Activated naive CD8-positive, alpha-beta T cell (primary cell): ENCODE data around the gene FKBP15.
"Not testable (repeated sequence)": the region's sequence is repeated elsewhere in the genome, so short reads cannot be mapped to it uniquely, and the experiment has no call there.

ENCODE experiments used
- H3K27ac Mint-ChIP-seq: one replicate; pipeline ENCODE4 v1.8.0; 2021; ENCODE audit warnings: mixed read lengths
- H3K27me3 Mint-ChIP-seq: one replicate; pipeline ENCODE4 v1.8.0; 2021; ENCODE audit warnings: mixed read lengths
- H3K36me3 Mint-ChIP-seq: one replicate; pipeline ENCODE4 v1.8.0; 2021; ENCODE audit warnings: mixed read lengths
- H3K4me1 Mint-ChIP-seq: one replicate; pipeline ENCODE4 v1.8.0; 2021; ENCODE audit warnings: low read depth, mixed read lengths
- H3K4me3 Mint-ChIP-seq: one replicate; pipeline ENCODE4 v1.8.0; 2021; ENCODE audit warnings: mild to moderate bottlenecking, mixed read lengths
- H3K9me3 Mint-ChIP-seq: one replicate; pipeline ENCODE4 v1.8.0; 2021; ENCODE audit warnings: low read depth, mixed read lengths

Gene FKBP15

GRCh38 chr9:113246928-113247327 lies 25.9 kb upstream of the FKBP15 start:
- no peak overlapping the region for H3K27ac Mint-ChIP-seq
- no peaks in the 10 kb centered on the region for H3K4me1 Mint-ChIP-seq
- no peaks in the 10 kb centered on the region for H3K9me3 Mint-ChIP-seq
- no peaks in the 10 kb centered on the region for H3K27me3 Mint-ChIP-seq
- H3K36me3 Mint-ChIP-seq = peaks cover 9% of the 10 kb centered on the region
- no peak overlapping the region for H3K4me3 Mint-ChIP-seq

DNA sequence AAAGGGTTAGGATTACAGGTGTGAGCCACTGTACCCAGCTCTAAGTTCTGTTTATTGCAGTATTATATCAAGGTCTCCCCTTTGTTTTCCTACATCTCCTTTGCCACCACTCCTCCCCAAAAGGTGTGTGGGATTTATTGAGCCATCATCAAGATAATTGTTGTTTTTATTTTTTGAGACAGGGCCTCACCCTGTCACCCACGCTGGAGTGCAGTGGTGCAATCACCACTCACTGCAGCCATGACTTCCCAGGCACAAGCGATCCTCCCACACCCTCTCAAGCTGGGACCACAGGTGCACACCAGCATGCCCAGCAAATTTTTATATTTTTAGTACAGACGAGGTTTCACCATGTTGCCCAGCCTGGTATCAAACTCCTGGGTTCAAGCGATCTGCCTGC lies 24.8 kb upstream of the FKBP15 start:
- Mint-ChIP-seq H3K9me3 (no peaks in the 10 kb centered on the region), H3K27ac (no peak overlapping the region), H3K27me3 (no peaks in the 10 kb centered on the region), H3K36me3 (peaks cover 9% of the 10 kb centered on the region), H3K4me1 (no peaks in the 10 kb centered on the region), H3K4me3 (no peak overlapping the region)

- Mint-ChIP-seq H3K36me3 (peaks cover 6% of the 10 kb centered on the region), H3K4me1 (no peaks in the 10 kb centered on the region), H3K27ac (no peak overlapping the region), H3K4me3 (no peak overlapping the region), H3K9me3 (no peaks in the 10 kb centered on the region), H3K27me3 (no peaks in the 10 kb centered on the region)
Observed at GRCh38 chr9:113244556-113244955, 23.5 kb upstream of the FKBP15 start.

DNA sequence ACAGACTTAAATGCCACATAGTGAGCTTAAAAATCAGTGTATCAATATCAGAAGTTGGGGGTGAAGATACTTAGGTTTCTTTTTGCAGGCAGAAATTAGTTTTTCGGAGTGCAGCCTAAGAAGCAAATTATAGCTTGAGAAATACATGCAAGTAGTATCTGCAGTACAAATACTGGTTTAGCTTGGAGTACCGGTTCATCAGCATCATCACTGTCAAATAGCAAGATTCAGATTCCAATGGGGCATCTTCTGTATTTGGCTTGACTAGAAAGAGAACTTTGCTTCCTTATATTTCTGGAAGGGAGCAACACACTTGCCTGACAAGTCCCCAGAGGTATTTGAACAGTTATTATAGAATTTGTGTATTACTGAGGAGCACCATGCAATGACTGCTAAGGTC lies 20.1 kb upstream of the FKBP15 start:
- Mint-ChIP-seq H3K36me3 (peaks cover 2% of the 10 kb centered on the region), H3K9me3 (no peaks in the 10 kb centered on the region), H3K4me1 (no peaks in the 10 kb centered on the region), H3K27me3 (no peaks in the 10 kb centered on the region), H3K4me3 (no peak overlapping the region), H3K27ac (no peak overlapping the region)

DNA sequence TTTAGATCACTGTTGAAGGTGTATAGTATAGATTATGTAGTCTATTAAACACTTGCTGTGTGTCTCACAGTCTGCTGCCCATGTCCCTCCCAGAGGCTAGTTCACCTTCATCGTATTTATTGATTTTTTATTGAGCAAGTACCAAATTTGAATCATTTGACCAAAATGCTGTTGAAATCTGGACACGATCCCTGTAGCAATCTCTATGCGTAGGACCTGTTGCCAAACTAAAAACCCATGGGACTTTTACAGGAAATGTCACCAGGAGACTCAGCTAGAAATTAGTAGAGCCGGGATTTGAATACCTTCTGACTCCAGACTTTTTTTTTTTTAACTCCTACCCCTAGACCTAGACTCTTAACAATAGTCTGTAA lies 17.8 kb upstream of the FKBP15 start:
- Mint-ChIP-seq H3K36me3 (peaks cover 2% of the 10 kb centered on the region), H3K4me3 (no peak overlapping the region), H3K27ac (no peak overlapping the region), H3K27me3 (no peaks in the 10 kb centered on the region), H3K9me3 (no peaks in the 10 kb centered on the region), H3K4me1 (peaks cover under 1% of the 10 kb centered on the region)

GRCh38 chr9:113238202-113238858 lies 17.3 kb upstream of the FKBP15 start:
- H3K27ac Mint-ChIP-seq = no peak overlapping the region
- peaks cover 6% of the 10 kb centered on the region for H3K4me1 Mint-ChIP-seq
- H3K4me3 Mint-ChIP-seq = no peak overlapping the region
- no peaks in the 10 kb centered on the region for H3K9me3 Mint-ChIP-seq
- peaks cover 2% of the 10 kb centered on the region for H3K36me3 Mint-ChIP-seq
- no peaks in the 10 kb centered on the region for H3K27me3 Mint-ChIP-seq

DNA sequence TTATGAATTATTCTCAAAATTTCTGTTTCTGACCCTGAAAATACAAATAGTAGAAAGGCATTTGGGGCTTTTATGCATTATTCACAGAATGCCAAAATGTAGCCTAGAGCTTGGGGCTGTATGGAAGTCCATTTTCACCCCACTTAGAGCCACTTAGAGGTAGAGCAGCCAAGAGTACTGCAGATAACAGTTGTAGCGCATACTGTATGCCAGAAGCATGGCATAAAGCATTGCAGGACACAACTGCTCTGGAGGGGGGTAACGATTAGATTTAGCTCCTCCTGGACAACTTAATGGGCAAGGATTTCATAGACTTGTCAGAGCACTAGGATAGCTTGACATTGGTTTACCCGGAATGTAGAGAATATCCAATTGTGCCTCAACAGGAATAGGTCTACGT lies 15.9 kb upstream of the FKBP15 start:
- H3K4me3 Mint-ChIP-seq = no peak overlapping the region
- no peaks in the 10 kb centered on the region for H3K27me3 Mint-ChIP-seq
- H3K27ac Mint-ChIP-seq = no peak overlapping the region
- peaks cover 16% of the 10 kb centered on the region for H3K4me1 Mint-ChIP-seq
- peaks cover under 1% of the 10 kb centered on the region for H3K36me3 Mint-ChIP-seq
- no peaks in the 10 kb centered on the region for H3K9me3 Mint-ChIP-seq

GRCh38 chr9:113235701-113236255 lies 14.7 kb upstream of the FKBP15 start:
- H3K9me3 Mint-ChIP-seq, H3K27ac Mint-ChIP-seq, H3K4me3 Mint-ChIP-seq, H3K27me3 Mint-ChIP-seq, H3K36me3 Mint-ChIP-seq: not testable (repeated sequence)
- peaks cover 16% of the 10 kb centered on the region for H3K4me1 Mint-ChIP-seq

- peaks cover 24% of the 10 kb centered on the region for H3K4me1 Mint-ChIP-seq
- no peaks in the 10 kb centered on the region for H3K27me3 Mint-ChIP-seq
- H3K4me3 Mint-ChIP-seq = no peak overlapping the region
- peaks cover 2% of the 10 kb centered on the region for H3K36me3 Mint-ChIP-seq
- H3K9me3 Mint-ChIP-seq = no peaks in the 10 kb centered on the region
- no peak overlapping the region for H3K27ac Mint-ChIP-seq
Observed at GRCh38 chr9:113231701-113232100, 10.6 kb upstream of the FKBP15 start.

- H3K27ac Mint-ChIP-seq = no peak overlapping the region
Observed at GRCh38 chr9:113228130-113228665, 7.1 kb upstream of the FKBP15 start.

GRCh38 chr9:113227436-113227835 lies 6.4 kb upstream of the FKBP15 start:
- no peaks in the 10 kb centered on the region for H3K27me3 Mint-ChIP-seq
- H3K4me3 Mint-ChIP-seq = no peak overlapping the region

More at GRCh38 chr9:113228130-113228665, 7.1 kb upstream of the FKBP15 start:
- Mint-ChIP-seq H3K27me3 (no peaks in the 10 kb centered on the region), H3K4me1 (peaks cover 18% of the 10 kb centered on the region), H3K4me3 (no peak overlapping the region), H3K36me3 (peaks cover 4% of the 10 kb centered on the region), H3K9me3 (no peaks in the 10 kb centered on the region)

GRCh38 chr9:113223963-113224362 lies 2.9 kb upstream of the FKBP15 start:
- H3K9me3 Mint-ChIP-seq = no peaks in the 10 kb centered on the region
- no peak overlapping the region for H3K27ac Mint-ChIP-seq
- peaks cover 2% of the 10 kb centered on the region for H3K36me3 Mint-ChIP-seq
- no peak overlapping the region for H3K4me3 Mint-ChIP-seq
- H3K4me1 Mint-ChIP-seq = peaks cover 37% of the 10 kb centered on the region
- no peaks in the 10 kb centered on the region for H3K27me3 Mint-ChIP-seq

More at GRCh38 chr9:113227436-113227835, 6.4 kb upstream of the FKBP15 start:
- no peaks in the 10 kb centered on the region for H3K9me3 Mint-ChIP-seq
- peaks cover 4% of the 10 kb centered on the region for H3K36me3 Mint-ChIP-seq
- no peak overlapping the region for H3K27ac Mint-ChIP-seq
- peaks cover 16% of the 10 kb centered on the region for H3K4me1 Mint-ChIP-seq

DNA sequence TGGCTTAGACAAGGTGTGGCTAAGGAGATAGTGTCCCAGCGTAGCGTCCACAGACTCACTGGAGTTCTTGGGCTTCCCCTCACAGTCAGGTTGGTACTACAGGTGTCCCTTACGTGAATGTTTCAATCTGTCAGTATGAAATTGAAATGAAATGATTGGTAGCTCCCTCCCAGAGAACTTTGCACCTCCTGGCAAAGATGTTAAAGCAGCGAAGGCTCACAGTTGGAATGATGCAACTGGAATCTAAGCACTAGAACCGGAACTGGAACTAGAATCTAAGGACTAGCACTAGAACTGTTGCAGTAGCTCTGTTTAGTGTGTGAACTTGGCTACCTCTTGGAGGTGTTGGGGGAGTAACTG lies 1.4 kb upstream of the FKBP15 start:
- H3K36me3 Mint-ChIP-seq = peaks cover 2% of the 10 kb centered on the region

GRCh38 chr9:113221800-113222481 lies 864 bp upstream of the FKBP15 start:
- Mint-ChIP-seq H3K4me1 (peaks cover 43% of the 10 kb centered on the region), H3K36me3 (peaks cover 2% of the 10 kb centered on the region), H3K4me3 (peak overlapping the region; percentile 93), H3K27me3 (no peaks in the 10 kb centered on the region), H3K27ac (peak overlapping the region; percentile 85), H3K9me3 (no peaks in the 10 kb centered on the region)

More for the DNA sequence above, 1.4 kb upstream of the FKBP15 start:
- Mint-ChIP-seq H3K4me1 (peaks cover 41% of the 10 kb centered on the region), H3K9me3 (no peaks in the 10 kb centered on the region), H3K27ac (no peak overlapping the region), H3K4me3 (peak overlapping the region; percentile 93), H3K27me3 (no peaks in the 10 kb centered on the region)

GRCh38 chr9:113220467-113221002 lies 542 bp downstream of the FKBP15 start:
- Mint-ChIP-seq H3K27ac (peak overlapping the region; percentile 85), H3K4me3 (peak overlapping the region; percentile 93), H3K36me3 (peaks cover 2% of the 10 kb centered on the region), H3K27me3 (no peaks in the 10 kb centered on the region), H3K4me1 (peaks cover 48% of the 10 kb centered on the region), H3K9me3 (no peaks in the 10 kb centered on the region)
